Activated CD8-positive, alpha-beta memory T cell treated with anti-CD3 and anti-CD28 coated beads, Interleukin-2, amount 10 ng/mL, durations not matched to agents 7 days and 5 days (primary cell): ENCODE data around the gene MEAF6. TPM values are rescaled to one million over a fixed set of nuclear protein-coding genes. Genes with fewer than 3 reads are reported as not detected.

ENCODE experiments used
- ATAC-seq: fragments of 150-1000 bp; cut with Tn5 transposase; one replicate; pipeline ENCODE4 v1.10.0; 2021; ENCODE audit warnings: moderate library complexity
- CTCF ChIA-PET: fragments of 350-600 bp; sonication (Branson Sonifier 250); formaldehyde crosslinking; loops from one replicate; lab custom pipeline; 2021; ENCODE audit warnings: antibody characterized with exemption; lab: Charles Lee
- DNase-seq: peaks from one replicate; pipeline ENCODE4 v3.0.0-alpha.2; 2020
- H3K27ac Mint-ChIP-seq: one replicate; pipeline ENCODE4 v1.8.0; 2021; ENCODE audit warnings: mild to moderate bottlenecking, mixed read lengths
- H3K27me3 Mint-ChIP-seq: one replicate; pipeline ENCODE4 v1.8.0; 2021; ENCODE audit warnings: mixed read lengths
- H3K36me3 Mint-ChIP-seq: one replicate; pipeline ENCODE4 v1.8.0; 2021; ENCODE audit warnings: mild to moderate bottlenecking, mixed read lengths
- H3K4me1 Mint-ChIP-seq: one replicate; pipeline ENCODE4 v1.8.0; 2021; ENCODE audit warnings: mixed read lengths
- H3K4me3 Mint-ChIP-seq: one replicate; pipeline ENCODE4 v1.8.0; 2021; ENCODE audit warnings: mild to moderate bottlenecking, moderate library complexity, mixed read lengths
- H3K9me3 Mint-ChIP-seq: one replicate; pipeline ENCODE4 v1.8.0; 2022; ENCODE audit warnings: low read depth, mixed read lengths
- total RNA-seq, 2 experiments: library from RNA; stranded (reverse); gene quantifications; one replicate each; pipeline ENCODE4 v1.2.3, GENCODE V29; 2021

Gene MEAF6
- total RNA-seq, 2 experiments from 2014 or later = 63.2 to 80.7 TPM

DNA sequence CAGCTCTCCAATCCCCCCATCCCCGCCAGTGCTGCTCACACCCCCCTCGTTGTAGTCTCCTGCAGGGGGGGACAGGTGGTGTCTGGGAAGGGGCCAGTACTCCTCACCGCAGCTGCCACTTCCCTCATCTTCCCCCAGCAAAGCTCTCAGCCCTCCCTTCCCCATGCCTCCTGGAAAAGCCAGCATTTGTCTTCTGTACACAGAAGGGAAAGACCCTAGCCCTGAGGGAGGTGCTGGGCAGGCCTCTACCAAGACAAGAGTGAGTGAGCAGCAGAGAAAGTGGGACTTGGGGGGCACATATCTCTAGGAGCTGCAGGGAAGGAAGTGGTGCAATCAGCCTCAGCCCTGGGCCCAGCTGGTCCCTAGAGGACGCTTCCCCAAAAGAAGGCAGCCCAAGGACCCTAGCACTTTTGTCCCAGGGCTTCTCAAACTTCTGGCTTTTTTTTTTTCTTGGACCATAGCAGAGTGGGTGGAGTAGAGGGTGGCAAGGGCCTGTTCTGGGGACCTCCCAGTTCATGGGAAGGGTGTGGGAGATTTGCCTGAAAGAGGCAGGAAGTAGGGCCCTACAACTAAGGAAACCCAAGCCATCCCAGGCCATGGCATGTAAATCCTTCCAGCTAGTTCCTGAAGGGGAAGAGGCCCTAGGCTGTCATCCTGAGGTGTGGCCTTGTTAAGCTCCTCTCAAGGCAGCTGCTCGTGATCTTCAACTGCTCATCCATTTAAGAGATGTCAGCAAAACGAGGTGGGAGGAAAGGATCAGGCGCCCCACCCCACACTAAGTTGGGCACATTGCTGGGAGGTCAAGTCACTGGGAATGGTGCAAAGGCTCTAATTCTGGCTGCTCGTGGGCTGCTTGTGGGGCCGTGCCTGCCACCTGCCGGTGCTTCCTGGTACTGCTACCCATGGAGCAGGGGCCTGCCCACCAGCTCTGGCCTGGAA is 27.6 kb downstream of the MEAF6 start:
- Mint-ChIP-seq H3K9me3 (no peaks in the 10 kb centered on the region), H3K4me3 (no peak overlapping the region), H3K27me3 (no peaks in the 10 kb centered on the region), H3K27ac (peak overlapping the region; percentile 65), H3K36me3 (peaks cover 9% of the 10 kb centered on the region), H3K4me1 (peaks cover 15% of the 10 kb centered on the region)
- peak; percentile 82 for DNase-seq
- CTCF ChIA-PET = interaction anchor here (0.7 to 8.3 kb wide), 32 partner anchors 10 to 1040 kb away, joined by 3 to 195 read pairs (median 7); partner anchors contain the start of genes MEAF6, SNIP1 and ZC3H12A
- ATAC-seq = peak; percentile 63

DNA sequence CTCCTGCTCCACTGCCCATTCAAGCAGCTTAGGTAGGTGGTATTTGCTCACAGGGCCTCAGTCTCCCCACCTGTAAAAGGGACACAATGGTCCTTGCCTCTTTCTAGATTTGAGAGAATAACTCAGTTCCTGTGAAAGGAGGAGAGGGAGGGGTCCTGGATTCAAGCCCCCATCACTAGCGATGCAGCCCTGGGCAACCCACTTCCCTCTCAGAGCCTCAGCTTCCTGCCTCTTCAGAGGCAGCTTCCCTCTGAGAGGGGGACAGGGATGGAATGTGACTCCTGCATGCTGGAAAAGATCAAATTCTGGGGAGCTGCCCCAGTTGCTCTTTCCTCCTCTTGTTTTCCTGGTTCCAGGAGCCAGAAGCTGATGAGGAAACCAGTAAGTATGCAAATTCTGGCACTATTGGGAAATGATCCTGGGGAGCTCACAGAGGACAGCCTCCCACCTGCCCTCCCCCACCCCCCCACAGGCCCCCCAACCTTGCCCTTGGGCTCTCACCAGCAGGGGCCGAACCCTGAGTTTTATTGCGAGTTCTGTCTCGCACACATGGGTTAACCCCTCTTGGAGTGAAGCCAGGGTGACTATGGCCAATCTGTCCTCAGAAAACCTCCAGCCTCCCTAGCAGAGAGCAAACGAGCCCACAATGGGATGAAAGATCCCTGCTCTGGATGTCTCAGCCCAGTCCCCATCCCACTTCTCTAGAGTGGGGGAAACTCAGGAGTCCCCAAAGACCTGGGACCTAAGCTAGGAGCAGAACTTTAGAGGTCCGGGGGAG is 28.5 kb downstream of the MEAF6 start:
- Mint-ChIP-seq H3K27ac (no peak overlapping the region), H3K4me1 (peaks cover 23% of the 10 kb centered on the region), H3K9me3 (no peaks in the 10 kb centered on the region), H3K36me3 (peaks cover 17% of the 10 kb centered on the region), H3K27me3 (no peaks in the 10 kb centered on the region), H3K4me3 (no peak overlapping the region)
- no peak for DNase-seq
- CTCF ChIA-PET = interaction anchor here (1.6 to 8.3 kb wide), 14 partner anchors 10 to 195 kb away, joined by 7 to 195 read pairs (median 18); partner anchors contain the start of genes MEAF6, SNIP1 and ZC3H12A
- no peak for ATAC-seq

DNA sequence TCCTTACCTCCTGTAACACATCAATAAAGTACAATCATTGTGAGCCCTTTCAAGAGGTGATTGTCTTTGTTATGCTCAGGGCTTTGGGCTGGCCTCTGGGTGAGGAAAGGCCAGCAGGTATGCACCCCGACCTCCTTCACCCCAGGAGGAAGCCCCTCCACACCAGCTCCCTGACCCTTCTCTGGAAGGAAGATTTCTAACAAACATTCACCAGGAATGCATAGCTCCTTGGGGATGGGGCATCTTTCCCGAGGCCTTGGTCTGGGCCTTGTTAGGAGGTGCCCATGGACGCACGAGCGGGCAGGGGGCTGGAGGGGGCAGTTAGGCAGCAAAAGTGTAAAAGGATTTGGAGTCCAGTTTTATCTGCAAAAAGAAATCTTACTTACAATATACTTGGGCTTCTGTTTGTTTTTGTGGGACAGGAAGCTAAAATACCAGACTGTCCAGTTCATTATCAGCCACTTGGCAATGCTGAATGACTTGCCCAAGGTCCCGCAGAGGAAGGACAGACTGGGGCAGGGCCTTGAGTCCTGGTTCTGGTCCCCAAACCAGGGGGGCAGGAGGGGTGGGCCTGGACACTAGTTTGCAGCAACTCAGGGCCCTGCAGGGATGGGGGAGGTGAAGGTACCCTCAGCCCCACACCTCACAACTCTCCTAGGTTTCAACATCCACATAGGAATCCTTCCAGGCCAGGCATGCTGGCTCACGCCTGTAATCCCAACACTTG is 30.1 kb downstream of the MEAF6 start:
- Mint-ChIP-seq H3K4me3 (no peak overlapping the region), H3K9me3 (no peaks in the 10 kb centered on the region), H3K36me3 (peaks cover 26% of the 10 kb centered on the region), H3K27me3 (no peaks in the 10 kb centered on the region), H3K4me1 (peaks cover 39% of the 10 kb centered on the region), H3K27ac (peak overlapping the region; percentile 64)
- DNase-seq = peak; percentile 38
- ATAC-seq = no peak
- CTCF ChIA-PET = interaction anchor here (4.4 to 8.3 kb wide), 3 partner anchors 9 to 28 kb away, joined by 46 to 195 read pairs (median 157); partner anchors contain the start of gene ZC3H12A

GRCh38 chr1:37483785-37484184 is 30.8 kb downstream of the MEAF6 start:
- peaks cover 31% of the 10 kb centered on the region for H3K36me3 Mint-ChIP-seq
- H3K4me1 Mint-ChIP-seq = peaks cover 43% of the 10 kb centered on the region
- DNase-seq = peak; percentile 34
- CTCF ChIA-PET = interaction anchor here (8.1 kb wide), 1 partner anchor 8 kb away, joined by 157 read pairs; the partner anchor contains the start of gene ZC3H12A
- H3K9me3 Mint-ChIP-seq = no peaks in the 10 kb centered on the region
- ATAC-seq = no peak
- peak overlapping the region; percentile 64 for H3K27ac Mint-ChIP-seq
- H3K4me3 Mint-ChIP-seq = no peak overlapping the region
- H3K27me3 Mint-ChIP-seq = no peaks in the 10 kb centered on the region

- no peak for ATAC-seq
- H3K4me1 Mint-ChIP-seq = peaks cover 44% of the 10 kb centered on the region
Observed at GRCh38 chr1:37482796-37483744, 31.5 kb downstream of the MEAF6 start.

DNA sequence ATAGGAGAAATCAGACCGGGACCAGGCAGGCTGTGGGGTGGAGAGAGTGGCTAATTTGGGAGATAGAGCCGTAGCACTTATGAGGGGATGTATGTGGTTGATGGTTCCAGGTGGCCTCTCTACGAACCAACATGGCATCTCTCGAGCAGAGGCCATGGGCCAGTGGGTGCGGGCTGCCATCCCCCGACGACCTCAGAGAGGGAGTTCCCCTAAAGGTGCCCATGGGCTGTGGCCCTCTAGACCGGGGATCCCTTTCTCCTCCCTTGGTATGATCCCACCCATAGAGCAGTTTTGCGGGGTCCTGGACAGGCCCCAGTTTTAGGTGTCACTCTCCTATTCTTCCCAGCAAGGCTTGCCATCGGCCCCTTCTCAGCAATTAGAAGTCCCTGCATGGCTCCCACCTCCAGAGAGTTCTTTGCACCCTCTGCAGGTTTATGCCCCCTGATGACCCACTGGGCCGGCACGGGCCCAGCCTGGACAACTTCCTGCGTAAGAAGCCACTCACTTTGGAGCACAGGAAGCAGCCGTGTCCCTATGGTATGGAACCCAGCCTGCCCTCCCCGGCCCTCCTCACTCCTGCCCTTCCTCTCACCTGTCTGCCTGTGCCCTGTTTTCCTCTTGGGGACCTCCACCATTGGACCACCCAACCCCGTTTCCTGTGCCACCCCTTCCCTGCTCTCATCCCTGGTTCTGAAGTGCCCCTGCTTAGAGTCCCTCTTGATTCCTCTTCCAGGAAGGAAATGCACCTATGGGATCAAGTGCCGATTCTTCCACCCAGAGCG is 32.4 kb downstream of the MEAF6 start:
- Mint-ChIP-seq H3K36me3 (peaks cover 40% of the 10 kb centered on the region), H3K4me3 (no peak overlapping the region), H3K27me3 (no peaks in the 10 kb centered on the region), H3K4me1 (peaks cover 44% of the 10 kb centered on the region), H3K9me3 (no peaks in the 10 kb centered on the region), H3K27ac (peak overlapping the region; percentile 97)
- DNase-seq (peak; percentile 37), ATAC-seq (no peak)
- CTCF ChIA-PET = no interaction called here

More at GRCh38 chr1:37482796-37483744, 31.5 kb downstream of the MEAF6 start:
- Mint-ChIP-seq H3K4me3 (no peak overlapping the region), H3K9me3 (no peaks in the 10 kb centered on the region), H3K36me3 (peaks cover 36% of the 10 kb centered on the region), H3K27me3 (no peaks in the 10 kb centered on the region), H3K27ac (peak overlapping the region; percentile 55)
- CTCF ChIA-PET = no interaction called here
- peak; percentile 38 for DNase-seq

GRCh38 chr1:37481289-37482003 is 33.1 kb downstream of the MEAF6 start:
- no peaks in the 10 kb centered on the region for H3K9me3 Mint-ChIP-seq
- H3K4me3 Mint-ChIP-seq = no peak overlapping the region
- DNase-seq (no peak), ATAC-seq (no peak)
- H3K27me3 Mint-ChIP-seq = no peaks in the 10 kb centered on the region
- CTCF ChIA-PET = interaction anchor here (0.8 kb wide), 1 partner anchor 27 kb away, joined by 4 read pairs; no protein-coding TSS in a partner anchor
- peaks cover 40% of the 10 kb centered on the region for H3K4me1 Mint-ChIP-seq
- H3K27ac Mint-ChIP-seq = peak overlapping the region; percentile 97
- H3K36me3 Mint-ChIP-seq = peaks cover 47% of the 10 kb centered on the region

DNA sequence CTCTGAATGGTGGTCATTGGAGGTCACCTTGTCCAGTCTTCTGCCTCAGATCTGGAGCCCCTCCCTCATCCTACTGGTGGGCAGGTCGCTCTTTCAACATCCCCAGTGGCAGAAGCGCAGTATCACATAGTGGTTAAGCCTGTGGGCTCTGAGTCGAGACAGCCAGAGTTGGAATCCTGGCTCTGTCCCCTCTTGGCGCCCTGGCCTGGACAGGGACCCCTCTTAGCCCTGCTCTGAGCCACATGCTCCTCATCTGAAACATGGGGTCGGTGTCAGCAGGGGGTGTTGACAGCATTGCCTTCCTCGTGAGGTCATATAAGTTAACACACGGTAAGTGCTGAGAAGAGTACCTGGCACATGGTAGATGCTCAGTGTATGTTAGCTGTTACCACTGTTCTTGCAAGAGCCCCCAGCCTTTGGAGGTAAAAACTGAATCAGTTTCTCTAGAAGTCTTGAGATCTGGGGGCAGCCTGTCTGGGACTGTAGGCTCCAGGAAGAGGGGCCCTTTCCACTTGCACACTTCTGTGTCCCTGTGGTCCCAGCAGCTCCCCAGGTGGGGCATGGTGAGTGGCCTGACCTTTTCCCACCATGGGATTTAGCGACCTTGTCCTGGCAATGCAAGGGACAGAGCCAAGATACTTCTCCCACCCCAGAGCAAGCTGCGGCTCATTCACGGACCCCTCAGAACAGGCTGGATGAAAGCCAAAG is 33.8 kb downstream of the MEAF6 start:
- CTCF ChIA-PET = interaction anchor here (0.8 kb wide), 1 partner anchor 26 kb away, joined by 4 read pairs; no protein-coding TSS in a partner anchor

GRCh38 chr1:37480125-37480466 is 34.5 kb downstream of the MEAF6 start:
- ATAC-seq = no peak
- Mint-ChIP-seq H3K4me3 (peak overlapping the region; percentile 96), H3K4me1 (peaks cover 42% of the 10 kb centered on the region), H3K27ac (peak overlapping the region; percentile 97), H3K36me3 (peaks cover 60% of the 10 kb centered on the region), H3K27me3 (no peaks in the 10 kb centered on the region), H3K9me3 (no peaks in the 10 kb centered on the region)
- no peak for DNase-seq
- CTCF ChIA-PET = interaction anchor here (1.6 to 11.0 kb wide), 3 partner anchors 8 to 23 kb away, joined by 4 to 157 read pairs (median 96); no protein-coding TSS in a partner anchor

More for the DNA sequence above, 33.8 kb downstream of the MEAF6 start:
- no peaks in the 10 kb centered on the region for H3K9me3 Mint-ChIP-seq
- peak overlapping the region; percentile 97 for H3K27ac Mint-ChIP-seq
- H3K4me1 Mint-ChIP-seq = peaks cover 42% of the 10 kb centered on the region
- H3K27me3 Mint-ChIP-seq = no peaks in the 10 kb centered on the region
- no peak for DNase-seq
- peak overlapping the region; percentile 96 for H3K4me3 Mint-ChIP-seq
- H3K36me3 Mint-ChIP-seq = peaks cover 54% of the 10 kb centered on the region
- no peak for ATAC-seq
